ENCODE data around the gene GLS2.

GLS2 gene

GRCh38 chr12:56448860-56449621 is 38.9 kb downstream of the GLS2 start, which contains the start of gene TIMELESS (continued):
- TF ChIP-seq ZNF449 (tag by site-specific recombination; IDR thresholded peaks at IDR 0.05) (no peak), ZNF549 (tag by site-specific recombination; IDR thresholded peaks at IDR 0.05) (no peak), ZBTB20 (tag by site-specific recombination; IDR thresholded peaks at IDR 0.05) (peak; percentile 87), ZNF658 (tag by site-specific recombination; IDR thresholded peaks at IDR 0.05) (no peak), ZNF571 (tag by site-specific recombination; IDR thresholded peaks at IDR 0.05) (no peak), TSHZ1 (tag by site-specific recombination; IDR thresholded peaks at IDR 0.05; ENCODE audit: borderline replicate concordance) (no peak), ZNF645 (tag by site-specific recombination; IDR thresholded peaks at IDR 0.05) (no peak), ZNF843 (tag by site-specific recombination; IDR thresholded peaks at IDR 0.05) (peak; percentile 71), ZNF398 (tag by site-specific recombination; IDR thresholded peaks at IDR 0.05) (peak; percentile 49; the same call in 1 of the 2 replicates), ZBTB11 (tag by site-specific recombination; conservative IDR thresholded peaks at IDR 0.05; ENCODE audit: low read depth) (peak; percentile 35; the same call in 1 of the 2 replicates), ZNF561 (tag by site-specific recombination; IDR thresholded peaks at IDR 0.05; ENCODE audit: borderline replicate concordance) (no peak), ZSCAN30 (tag by site-specific recombination; IDR thresholded peaks at IDR 0.05) (peak; percentile 66), GFI1B (tag by site-specific recombination; IDR thresholded peaks at IDR 0.05) (0 out of 2 replicates have a peak, but pooled peaks have one; percentile 28), SALL2 (tag by site-specific recombination; IDR thresholded peaks at IDR 0.05; ENCODE audit: borderline replicate concordance) (no peak), SP7 (tag by site-specific recombination; IDR thresholded peaks at IDR 0.05) (peak; percentile 63; the same call in 1 of the 2 replicates), ZBTB26 (tag by site-specific recombination; optimal IDR thresholded peaks at IDR 0.05) (peak; percentile 99), PBX3 (CRISPR knock-in tag; IDR thresholded peaks at IDR 0.05) (0 out of 2 replicates have a peak, but pooled peaks have one; percentile 66), ZBTB6 (tag by site-specific recombination; IDR thresholded peaks at IDR 0.05) (no peak)
